Gastrocnemius medialis (tissue), 4 donors: ENCODE results near the gene RXRA.

Experiments
- POLR2A ChIP-seq, 2 donors: fragments of 450-650 bp; IDR thresholded peaks; one replicate each; pipeline ENCODE4 v1.6.1; 2017; ENCODE audit warnings: antibody characterized with exemption in 2 of 2, mild to moderate bottlenecking in 2 of 2, moderate library complexity in 2 of 2
- TF ChIP-seq, protein P1 (sequence below), 5 experiments: fragments of 450-650 bp in 3 of 5; fragments of 200-600 bp in 2 of 5; sonication (generic) in 2 of 5; IDR thresholded peaks in 4 of 5; conservative IDR thresholded peaks in 1 of 5; 1 replicate in 4 of 5; 2 replicates in 1 of 5; pipeline ENCODE4 v1.5.1; 2016 to 2019; ENCODE audit warnings: antibody characterized with exemption in 5 of 5, mild to moderate bottlenecking in 3 of 5, moderate library complexity in 3 of 5

DNA sequence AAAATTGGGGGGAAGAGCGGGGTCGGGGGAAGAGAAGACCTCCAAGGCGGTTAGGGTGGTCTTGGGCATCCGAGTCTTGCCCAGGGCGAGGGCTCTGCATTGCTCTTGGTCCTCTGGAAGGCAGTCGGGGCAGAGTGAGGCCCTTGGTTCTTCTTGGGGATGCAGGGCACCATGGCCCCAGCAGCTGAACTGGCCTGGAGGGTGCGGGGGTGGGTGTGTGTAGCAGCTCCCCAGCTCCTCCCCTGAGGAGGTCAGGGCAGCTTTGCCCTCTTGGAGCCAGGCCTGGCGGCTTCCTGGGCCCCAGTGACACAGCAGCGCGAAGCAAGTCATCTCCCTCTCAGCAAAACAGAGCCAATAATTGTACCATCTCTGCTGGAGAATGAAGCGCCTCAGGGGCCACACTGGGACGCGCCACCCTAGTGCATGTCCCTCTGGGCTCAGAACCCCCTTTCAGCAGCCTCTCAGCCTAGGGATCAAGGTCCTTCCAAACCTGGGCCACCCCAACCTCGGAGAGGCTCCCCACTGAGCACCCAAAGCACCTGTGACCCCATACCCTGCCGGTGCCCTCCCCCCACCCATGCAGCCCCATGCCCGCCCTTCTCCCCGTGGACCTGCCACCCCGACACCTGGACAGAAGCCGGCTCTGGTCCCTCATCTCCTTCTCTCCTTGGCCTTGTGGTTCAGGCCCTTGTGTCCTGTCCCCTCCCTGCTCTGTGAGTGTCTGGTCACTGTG, 10.4 kb upstream of the RXRA start:
- TF ChIP-seq, protein P1, sequence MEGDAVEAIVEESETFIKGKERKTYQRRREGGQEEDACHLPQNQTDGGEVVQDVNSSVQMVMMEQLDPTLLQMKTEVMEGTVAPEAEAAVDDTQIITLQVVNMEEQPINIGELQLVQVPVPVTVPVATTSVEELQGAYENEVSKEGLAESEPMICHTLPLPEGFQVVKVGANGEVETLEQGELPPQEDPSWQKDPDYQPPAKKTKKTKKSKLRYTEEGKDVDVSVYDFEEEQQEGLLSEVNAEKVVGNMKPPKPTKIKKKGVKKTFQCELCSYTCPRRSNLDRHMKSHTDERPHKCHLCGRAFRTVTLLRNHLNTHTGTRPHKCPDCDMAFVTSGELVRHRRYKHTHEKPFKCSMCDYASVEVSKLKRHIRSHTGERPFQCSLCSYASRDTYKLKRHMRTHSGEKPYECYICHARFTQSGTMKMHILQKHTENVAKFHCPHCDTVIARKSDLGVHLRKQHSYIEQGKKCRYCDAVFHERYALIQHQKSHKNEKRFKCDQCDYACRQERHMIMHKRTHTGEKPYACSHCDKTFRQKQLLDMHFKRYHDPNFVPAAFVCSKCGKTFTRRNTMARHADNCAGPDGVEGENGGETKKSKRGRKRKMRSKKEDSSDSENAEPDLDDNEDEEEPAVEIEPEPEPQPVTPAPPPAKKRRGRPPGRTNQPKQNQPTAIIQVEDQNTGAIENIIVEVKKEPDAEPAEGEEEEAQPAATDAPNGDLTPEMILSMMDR (IDR thresholded peaks at IDR 0.05 in 4 of 5, conservative IDR thresholded peaks at IDR 0.05 in 1 of 5): no peak
- TF ChIP-seq POLR2A (IDR thresholded peaks at IDR 0.05): no peak
